OCI-M2 (cell line): ENCODE results near the gene INPP5A.
"Not testable (repeated sequence)": the region's sequence is repeated elsewhere in the genome, so short reads cannot be mapped to it uniquely, and the experiment has no call there.

ENCODE experiments used
- DNase-seq: peaks from one replicate; lab custom pipeline; 2025; ENCODE audit not compliant: unreplicated experiment; lab: John Stamatoyannopoulos, UW

The INPP5A gene

DNA sequence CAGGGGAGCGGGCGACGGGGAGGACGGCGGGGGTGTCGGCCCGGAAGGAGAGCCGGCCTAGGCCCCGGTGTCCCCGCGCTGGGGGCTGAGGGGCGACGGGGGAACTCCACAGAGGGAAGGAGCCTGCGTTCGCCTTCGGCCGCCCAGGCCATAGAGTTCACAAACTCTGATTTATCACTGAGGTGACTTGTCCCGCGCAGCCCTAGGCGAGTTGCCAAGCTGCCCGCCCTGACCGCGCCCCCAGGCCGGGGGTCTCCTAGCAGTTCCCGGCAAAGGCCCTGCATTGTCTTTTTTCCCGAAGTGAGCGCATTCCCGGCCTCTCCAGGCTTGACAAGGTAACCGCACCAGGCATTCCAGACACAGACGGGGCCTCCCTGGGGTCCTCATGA is 251.2 kb downstream of the INPP5A start:
- DNase-seq, result no peak

DNA sequence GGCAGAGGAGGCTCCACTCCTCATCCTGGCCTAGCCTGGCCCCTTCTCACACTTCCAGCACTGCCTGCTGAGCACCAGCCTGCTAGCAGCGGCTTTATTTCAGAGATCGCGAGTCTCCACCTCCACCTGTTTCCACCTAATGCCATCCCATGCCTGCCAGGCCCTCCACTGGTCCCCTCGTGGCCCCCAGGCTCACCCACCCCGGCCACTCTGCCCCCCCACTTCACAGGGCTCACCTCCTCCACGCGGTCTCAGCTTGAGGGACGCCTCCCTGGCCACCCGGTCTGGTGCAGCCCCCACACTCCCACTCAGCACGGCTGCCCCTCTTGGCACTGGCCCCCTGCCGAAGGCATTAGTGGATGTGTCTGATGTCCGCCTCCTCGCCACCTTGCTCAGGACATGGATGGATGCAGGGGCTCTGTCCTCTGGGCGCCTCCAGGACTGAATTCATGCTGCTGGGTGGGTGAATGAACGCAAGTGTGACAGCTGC is 252.1 kb downstream of the INPP5A start:
- no peak for DNase-seq

DNA sequence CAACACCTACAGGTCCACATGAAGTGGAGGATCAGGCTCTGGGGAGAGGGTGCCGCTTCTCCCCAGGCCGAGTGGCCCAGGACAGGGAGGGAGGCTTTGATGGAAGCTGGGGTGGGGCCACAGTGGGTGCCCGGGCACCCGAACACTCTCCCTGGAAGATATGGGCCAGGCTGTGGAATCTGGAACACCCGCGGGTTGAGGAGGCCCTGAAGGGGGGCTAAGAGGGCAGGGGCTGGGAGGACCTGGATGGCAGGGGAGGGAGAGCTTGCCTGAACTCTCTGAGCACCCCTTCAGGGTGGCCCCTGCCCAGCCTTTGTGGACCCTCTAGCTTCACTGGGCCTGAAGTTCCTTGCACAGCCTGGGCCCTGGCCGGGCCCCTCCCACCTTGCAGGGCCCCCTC is 252.9 kb downstream of the INPP5A start:
- DNase-seq, result no peak

DNA sequence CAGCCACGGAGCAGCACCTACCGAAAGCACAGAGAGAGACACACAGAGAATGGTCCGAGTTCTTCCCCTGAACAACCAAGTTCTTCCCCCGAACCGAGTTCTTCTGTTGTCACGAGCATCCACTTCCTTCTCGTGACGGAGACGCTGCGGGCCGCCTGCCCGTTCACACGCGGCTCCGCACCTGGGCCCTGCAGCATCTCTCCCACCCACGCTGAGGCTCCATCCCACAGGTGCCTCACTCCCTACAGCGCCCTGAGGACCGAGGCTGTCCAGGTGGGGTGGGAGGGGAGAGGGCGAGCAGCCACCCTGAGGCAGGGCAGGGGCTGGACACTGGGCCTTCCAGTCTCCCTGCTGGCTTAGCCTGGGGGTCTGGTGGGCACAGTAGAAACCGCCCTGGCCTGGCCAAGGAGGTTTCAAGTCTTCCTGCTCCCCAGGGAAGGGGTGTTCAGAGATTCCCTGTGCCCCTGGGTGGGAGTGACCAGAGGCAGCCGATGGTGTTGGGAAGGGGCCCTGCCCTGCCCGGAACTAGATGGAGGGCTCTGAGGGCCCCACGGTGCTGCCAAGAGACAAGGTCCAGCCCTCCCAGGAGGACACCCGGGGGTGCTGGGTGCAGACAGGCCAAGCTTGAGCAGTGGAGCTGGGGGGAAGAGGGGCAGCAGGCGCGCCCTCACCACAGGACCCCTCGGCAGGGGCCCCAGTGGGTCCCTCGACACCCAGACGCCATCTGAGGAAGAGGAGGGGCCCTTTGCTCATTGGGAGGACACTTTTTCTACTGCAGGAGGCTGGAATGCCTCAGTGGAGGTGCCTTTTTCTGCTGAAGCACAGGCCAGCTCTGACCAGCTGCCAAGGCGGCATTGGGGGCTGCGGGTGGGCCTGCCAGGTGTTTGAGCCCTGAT is 253.6 kb downstream of the INPP5A start:
- no peak for DNase-seq

DNA sequence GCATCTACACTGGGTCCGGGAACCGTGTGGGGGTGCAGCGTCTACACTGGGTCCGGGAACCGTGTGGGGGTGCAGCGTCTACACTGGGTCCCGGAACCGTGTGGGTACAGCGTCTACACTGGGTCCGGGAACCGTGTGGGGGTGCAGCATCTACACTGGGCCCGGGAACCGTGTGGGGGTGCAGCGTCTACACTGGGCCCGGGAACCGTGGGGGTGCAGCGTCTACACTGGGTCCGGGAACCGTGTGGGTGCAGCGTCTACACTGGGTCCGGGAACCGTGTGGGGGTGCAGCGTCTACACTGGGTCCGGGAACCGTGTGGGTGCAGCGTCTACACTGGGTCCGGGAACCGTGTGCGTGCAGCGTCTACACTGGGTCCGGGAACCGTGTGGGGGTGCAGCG is 254.5 kb downstream of the INPP5A start:
- DNase-seq, result not testable (repeated sequence)

DNA sequence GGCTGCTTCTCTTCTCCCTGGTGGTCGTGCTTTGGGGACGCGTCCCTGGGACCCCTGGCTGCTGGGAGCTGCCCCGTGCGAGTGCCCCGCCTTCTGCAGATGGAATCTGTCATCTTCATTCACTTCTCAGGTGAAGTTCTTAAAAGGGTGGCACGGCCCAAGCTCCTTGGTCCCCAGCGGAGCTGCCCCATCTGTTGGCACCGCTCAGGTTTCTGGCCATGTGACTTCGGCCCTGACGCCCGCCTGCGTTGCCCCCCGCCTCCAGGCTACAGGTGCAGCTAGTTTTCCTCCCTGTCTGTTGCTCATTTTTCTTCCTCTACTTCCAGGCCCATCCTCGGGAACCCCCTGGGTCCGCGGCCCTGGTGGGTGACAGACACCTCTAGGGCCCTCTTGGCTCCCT is 255.2 kb downstream of the INPP5A start:
- DNase-seq, result no peak

DNA sequence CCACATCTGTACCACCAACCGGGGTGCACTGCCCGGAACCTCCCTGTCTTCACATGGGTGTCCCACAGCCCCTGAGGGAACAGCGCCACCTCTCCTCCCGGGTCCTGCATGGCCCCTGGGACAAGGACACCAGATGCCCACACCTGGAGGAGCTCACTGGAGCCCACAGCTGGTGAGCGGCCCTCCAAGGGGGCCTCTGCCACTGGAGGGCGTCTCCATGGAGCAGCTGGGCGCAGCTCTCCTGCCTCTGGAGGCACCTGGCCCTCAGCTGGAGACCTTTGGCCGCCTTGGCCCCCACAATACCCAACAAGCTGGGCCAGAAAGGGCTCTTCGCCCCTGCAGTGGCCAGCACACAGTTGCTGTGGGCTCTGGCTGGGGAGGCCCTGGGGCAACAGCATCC is 255.6 kb downstream of the INPP5A start:
- no peak for DNase-seq

DNA sequence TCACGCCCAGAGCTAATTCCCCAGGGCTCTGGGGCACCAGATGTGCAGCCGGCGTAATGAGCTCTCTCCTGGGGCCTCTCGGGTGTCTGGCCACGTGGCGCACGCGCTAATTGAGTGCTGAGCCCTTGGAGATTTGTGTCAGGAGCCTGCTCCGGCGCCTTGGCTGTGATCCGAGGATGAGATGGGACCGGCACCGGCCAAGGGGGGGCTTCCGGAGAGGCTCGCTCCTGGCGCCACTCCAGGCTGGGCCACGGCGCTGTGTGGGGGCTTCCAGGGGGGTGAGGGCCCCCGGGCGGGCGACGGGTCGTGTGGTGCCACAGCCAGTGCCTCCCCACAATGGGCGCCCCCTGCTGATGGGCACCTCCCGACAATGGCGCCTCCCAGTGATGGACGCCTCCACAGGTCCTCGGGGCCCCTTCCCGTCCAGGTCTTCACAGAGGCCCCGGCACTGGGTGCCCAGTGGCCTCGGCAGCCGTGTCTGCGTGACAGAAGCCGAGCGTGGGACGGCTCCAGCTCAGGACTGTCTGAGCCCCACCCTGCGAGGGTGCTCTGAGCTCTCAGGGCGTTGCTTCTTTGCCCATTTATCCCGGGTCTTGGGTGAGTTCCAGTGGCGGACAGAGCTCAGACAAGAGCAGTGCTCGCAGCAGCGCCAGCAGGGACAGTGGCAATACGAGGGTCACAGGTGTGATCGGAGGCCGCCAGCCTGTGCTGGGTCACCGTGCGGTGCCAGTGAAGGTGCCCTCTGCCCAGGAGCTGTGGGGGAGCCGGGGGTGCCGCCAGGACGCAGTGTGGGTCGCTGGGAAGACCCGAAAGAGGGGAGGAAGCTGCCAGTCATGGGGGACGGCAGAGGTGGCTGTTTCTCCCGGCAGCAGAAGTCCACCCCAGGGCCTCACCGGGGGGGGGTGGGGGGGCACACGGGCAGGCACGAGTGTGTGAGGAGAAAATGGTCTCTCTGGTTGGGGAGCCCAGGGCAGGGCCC is 256.6 kb downstream of the INPP5A start:
- no peak for DNase-seq

DNA sequence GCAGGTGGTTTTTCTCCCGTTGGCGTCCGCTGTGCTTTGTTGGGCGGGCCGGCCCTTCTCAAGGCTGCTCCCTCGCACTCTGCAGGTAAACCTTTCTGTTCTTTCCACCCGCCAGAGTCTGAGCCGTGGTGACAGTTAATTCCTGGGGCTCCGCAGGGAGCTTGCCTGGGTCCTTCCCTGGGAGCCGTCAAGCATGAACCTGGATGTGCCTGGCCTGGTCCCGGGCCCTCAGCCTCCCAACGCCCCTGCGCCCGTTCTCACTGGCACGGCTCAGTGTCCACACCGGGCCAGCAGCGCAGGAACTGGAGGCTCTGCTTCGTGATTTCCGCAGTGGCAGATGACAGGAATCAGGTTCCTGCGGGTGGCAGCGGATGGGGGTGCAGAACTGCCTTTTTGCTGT is 259.3 kb downstream of the INPP5A start:
- DNase-seq, result no peak

DNA sequence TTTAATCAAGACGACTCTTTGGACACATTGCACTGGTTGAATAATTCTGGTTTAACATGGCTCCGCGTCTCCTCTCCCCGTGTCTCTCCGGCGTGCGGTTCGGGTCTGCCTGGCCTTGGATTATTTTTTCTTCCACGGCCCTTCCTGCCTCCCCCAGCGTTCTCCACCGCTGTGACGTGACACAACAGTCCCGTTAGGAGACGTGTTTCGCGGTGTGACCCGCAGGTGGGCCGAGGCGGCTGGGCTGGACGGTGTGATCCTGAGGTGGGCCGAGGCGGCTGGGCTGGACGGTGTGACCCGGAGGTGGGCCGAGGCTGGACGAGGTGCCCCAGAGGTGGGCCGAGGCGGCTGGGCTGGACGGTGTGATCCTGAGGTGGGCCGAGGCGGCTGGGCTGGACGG is 260.4 kb downstream of the INPP5A start:
- DNase-seq, result not testable (repeated sequence)

DNA sequence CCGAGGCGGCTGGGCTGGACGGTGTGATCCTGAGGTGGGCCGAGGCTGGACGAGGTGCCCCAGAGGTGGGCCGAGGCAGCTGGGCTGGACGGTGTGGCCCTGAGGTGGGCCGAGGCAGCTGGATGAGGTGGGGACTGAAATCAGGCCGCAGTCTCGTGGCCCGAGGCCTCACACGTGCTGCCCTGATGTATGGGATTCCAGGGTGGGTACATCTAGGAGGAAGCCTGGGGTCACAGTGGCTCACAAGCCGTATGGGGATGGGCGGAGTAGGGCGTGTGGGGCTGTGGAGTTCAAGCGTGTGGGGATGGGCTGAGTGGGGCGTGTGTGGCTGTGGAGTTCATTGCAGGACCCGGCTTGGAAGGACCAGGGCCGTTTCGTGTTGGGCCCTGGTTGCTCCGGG is 260.8 kb downstream of the INPP5A start:
- DNase-seq, result no peak

DNA sequence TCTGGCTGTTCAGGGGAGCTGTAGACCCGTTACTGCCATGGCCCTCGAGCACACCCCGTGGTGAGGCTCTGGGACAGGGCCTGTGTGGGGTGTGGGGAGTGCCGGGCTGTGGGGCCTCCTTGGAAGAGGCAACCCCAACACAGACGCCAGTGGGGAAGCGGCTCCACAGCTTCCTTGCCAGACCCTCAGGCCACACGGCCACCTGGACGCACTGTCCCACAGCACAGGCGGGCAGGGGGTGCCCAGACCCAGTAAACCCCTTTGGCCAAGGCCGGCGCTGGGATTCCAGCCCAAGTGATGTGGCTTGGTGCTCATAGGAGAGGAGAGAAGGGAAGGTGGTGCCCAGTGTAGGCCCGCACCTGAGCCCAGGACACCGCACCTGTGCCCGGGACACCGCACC is 261.3 kb downstream of the INPP5A start:
- no peak for DNase-seq

DNA sequence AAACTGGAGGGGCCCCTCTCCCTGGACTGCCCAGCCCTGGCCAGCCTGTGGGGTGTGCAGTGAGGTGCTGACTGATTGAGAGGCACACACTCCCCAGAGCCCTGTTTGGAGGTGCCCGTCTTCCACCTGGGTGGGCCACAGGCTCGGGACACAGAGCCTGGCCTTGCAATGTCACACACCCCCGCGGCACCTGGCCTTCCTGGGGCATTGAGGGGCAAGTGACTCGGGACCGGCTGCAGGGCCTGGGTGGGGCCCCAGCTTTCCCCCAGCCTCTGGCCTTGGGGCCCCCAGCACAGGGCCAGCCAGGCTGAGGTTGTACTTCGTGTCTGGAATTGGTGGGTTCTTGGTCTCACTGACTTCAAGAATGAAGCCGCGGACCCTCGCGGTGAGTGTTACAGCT is 262.3 kb downstream of the INPP5A start:
- DNase-seq, result no peak

DNA sequence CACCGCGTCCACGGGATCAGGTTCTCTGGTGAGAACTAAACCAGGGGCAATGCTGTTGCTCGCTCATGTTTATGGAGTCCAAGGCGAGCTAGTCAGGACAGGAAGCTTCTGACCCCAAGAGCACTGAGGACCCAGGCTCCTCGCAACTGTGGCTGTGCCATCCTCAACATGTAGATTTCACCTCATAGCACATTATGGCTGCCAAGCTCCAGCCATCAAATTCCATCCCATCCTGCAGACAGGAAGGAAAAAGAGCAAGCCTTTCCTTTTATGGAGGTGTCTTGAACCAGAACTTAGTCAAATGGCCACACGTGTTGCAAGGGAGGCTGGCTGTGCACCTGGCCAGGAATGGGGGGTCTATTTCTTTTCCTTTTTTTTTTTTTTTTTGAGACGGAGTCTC is 264.5 kb downstream of the INPP5A start:
- no peak for DNase-seq

DNA sequence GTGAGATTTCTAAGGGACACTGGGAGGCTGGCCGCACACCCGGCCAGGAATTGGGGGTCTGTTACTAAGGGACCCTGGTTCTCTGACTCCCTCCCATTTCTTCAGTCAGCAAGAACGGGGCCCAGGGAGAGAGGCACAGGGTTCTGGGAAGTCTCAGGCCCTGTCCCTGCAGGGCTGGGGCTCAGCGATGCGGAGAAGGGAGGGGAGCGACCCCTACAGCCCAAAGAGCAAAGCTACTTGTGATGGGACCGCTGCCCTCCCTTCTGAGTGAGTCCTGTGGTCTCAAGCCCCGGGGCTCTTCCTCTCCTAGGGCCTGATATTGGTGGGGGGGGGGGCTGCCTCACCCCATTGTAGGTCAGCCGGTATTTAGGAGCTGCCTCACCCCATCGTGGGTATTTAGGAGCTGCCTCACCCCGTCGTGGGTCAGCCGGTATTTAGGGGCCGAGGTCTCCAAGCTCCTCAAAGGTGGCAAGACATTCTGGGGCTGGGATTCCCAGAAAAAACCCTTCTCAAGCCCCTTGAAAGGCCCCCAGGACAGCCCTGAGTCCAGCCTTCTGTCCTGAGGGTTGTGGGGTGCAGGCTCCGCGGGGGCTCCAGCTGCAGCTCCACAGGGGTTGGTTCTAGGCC is 265.2 kb downstream of the INPP5A start:
- no peak for DNase-seq

DNA sequence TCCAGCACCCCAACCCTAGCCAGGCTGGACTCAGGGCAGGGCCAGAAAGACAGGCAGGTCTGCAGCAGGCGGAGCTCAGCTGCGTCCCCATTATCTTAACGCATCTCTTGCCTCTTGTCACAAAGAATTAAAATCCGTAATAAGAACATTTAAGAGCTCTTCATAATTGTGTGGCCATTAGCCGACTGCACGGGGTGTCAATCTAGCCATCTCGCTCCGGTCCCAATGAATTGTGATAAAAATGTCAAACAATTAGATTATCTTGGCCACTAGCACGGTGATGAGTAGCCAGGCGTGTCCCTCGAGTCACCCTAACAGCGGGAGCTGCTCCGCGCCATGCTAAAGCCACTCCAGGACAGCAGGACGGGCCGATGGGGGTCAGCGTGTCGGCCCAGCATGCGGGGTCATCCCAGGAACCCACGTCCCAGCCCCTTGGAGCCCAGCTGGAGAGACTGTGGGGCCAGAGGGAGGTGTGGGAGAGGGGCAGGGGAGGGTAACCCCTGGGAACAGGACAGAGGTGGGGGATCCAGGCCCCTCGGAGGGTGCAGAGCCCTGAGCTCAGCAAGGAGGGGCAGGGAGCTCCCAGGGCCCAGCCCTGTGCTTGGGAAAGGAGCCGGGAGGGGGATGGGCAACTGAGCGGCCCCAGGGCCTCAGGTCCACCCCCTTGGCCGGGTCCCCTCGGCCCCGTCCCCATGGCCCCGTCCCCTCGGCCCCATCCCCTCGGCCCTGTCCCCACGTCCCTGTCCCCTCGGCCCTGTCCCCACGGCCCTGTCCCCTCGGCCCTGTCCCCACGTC is 266.0 kb downstream of the INPP5A start:
- DNase-seq, result no peak

DNA sequence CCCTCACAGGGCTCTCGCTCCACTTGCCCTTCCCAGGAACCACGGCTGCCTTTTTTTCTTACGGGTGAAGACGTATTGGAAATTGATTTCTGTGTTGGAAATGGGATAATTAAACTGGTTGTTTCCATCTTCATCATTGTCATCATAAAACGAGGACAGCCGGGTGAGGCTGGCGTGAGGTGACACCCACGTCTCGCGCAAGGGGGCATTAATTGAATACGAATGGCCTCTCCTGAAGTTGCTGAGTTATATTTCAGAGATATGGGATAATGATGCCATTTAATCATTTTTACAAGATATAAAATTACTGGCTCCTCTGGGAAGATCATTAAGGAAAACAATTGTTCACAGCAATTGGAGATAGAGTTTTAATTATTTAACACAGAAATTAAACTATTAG is 266.7 kb downstream of the INPP5A start:
- no peak for DNase-seq

DNA sequence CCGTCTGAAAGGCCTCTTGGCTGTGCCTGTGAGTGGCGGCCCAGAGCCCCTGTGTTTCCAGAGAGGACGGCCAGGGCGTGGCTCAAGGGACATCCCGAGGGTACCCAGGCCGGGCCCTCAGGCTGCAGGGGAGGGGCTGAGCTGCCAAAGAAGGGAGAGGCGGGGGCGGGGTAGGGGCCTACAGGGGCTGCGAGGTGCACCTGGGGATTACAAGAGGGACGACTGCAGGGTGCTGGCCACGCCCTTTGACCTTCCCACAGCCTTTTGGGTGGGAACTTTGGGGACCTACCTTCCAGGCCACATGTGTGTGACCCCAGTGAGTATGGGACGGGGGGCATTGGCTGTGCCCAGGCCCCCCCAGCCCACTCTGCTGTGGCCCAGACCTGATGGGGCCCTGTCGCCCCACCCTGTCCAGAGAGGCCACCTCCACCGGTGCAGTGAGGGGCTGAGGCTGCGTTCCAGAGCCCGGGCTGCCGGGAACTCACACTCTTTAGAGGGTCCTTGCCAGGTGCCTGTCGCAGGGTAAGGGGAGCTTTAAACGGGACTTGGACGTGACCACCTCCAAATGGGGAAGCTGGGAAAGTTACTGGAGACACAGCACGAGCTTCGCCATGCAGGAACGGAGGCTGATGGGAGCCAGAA is 267.3 kb downstream of the INPP5A start:
- no peak for DNase-seq

DNA sequence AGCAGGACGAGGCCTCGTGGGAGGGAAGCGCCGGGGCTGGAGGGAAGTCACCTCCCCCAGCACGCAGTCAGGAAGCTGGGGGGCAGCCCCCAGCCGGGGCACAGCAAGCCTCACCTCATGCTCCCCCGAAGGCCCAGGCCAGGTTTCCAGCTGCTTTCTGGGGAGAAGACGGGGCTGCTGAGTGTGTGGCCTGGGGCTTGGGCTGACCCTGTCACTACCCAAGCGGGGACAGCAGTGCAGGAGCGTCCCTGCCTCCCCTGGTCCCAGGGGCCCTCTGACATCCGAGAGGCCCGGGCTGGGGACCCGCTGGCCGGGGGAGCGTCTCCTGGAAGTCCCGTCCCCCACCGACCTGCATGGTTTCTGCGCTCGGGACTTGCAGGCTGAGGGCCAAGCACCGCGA is 268.0 kb downstream of the INPP5A start:
- no peak for DNase-seq

DNA sequence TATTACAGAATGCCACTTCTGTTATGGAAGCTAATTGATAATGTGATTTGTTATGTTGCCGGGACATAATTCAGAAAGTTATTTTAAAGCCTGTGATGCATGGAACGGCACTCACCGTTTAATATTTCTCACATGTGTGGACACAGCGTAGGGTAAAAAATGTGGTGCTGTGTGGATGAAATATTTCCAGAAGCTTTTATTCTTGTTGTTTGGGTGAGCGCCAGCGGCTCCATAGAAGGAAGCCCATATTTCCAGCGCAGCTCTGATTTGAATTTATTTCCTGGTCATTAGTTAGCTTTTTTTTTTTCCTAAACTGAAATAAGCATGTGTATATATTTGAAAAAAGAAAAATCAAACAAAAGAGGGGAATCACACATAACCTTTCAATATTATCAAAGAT is 268.5 kb downstream of the INPP5A start:
- no peak for DNase-seq
